Measurements from ENCODE around the gene NOP56. TPM values are rescaled to one million over a fixed set of nuclear protein-coding genes. Genes with fewer than 3 reads are reported as not detected.

NOP56 gene
- total and polyA plus RNA-seq, 9 donors: 62.0 to 207 (median 134) TPM

DNA sequence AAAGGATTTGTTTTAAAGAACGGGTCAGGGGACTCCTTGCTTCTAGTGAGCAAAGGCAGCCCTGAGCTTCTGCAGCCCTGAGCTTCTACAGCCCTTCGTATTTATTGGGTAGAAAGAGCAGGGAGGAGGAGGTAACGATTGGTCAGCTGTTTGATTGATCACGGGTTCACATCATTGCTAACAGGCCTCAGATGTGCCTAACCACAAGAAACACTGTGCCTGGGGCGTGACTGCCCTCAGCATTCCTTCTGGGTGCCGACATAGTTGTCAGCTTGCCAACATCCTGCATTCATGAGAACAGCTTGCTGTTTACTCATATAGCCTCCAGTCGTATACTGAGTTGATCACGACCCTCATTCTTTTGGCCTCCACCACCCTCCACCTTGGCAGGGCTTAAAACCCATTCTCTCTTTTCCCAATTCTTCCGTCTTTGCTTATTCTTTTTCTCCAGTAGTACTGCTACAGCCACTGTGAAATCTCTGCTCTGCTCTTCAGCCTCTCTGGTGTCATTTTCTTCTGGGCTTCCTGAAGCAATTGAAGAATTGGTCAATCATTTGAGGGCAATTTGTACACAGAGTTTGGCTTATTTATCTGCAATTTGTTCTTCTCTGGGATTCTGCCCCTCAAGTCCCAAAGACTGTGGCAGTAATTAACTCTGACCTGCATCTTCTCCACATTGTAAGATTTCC, 25.4 kb upstream of the NOP56 start:
- no peaks in the 10 kb centered on the region for H3K9me3 ChIP-seq
- H3K27ac ChIP-seq: no peak overlapping the region
- TF ChIP-seq POLR2A (IDR thresholded peaks at IDR 0.05) (no peak), EP300 (IDR thresholded peaks at IDR 0.05) (no peak)
- TF ChIP-seq, protein P1, sequence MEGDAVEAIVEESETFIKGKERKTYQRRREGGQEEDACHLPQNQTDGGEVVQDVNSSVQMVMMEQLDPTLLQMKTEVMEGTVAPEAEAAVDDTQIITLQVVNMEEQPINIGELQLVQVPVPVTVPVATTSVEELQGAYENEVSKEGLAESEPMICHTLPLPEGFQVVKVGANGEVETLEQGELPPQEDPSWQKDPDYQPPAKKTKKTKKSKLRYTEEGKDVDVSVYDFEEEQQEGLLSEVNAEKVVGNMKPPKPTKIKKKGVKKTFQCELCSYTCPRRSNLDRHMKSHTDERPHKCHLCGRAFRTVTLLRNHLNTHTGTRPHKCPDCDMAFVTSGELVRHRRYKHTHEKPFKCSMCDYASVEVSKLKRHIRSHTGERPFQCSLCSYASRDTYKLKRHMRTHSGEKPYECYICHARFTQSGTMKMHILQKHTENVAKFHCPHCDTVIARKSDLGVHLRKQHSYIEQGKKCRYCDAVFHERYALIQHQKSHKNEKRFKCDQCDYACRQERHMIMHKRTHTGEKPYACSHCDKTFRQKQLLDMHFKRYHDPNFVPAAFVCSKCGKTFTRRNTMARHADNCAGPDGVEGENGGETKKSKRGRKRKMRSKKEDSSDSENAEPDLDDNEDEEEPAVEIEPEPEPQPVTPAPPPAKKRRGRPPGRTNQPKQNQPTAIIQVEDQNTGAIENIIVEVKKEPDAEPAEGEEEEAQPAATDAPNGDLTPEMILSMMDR (IDR thresholded peaks at IDR 0.05): no peak
- intact Hi-C loops (cut with DNase I): no loop called here
- 67 to 78% (median 73%) methylated on average over 9 of the region's 9 CpGs for WGBS, 3 donors
- H3K27me3 ChIP-seq: no peaks in the 10 kb centered on the region
- no peak overlapping the region for H3K4me3 ChIP-seq
- no peak for DNase-seq
- no peaks in the 10 kb centered on the region for H3K36me3 ChIP-seq
- no peaks in the 10 kb centered on the region for H3K4me1 ChIP-seq (ENCODE audit: insufficient read depth)

DNA sequence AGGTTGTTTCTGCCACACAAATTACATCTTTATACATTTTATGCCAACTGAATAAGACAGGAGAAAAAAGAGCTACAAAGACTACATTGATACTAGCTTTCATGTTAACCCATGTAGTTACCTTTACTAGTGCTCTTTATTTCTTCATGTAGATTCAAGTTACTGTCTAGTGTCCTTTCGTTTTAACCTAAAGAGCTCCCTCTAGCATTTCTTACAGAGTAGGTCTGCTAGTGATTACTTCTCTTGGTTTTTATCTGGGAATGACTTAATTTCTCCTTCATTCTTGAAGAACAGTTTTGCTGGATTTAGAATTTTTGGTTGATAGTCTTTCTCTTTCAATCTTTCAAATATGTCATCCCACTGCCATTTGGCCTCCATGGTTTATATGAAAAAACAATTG, 21.2 kb upstream of the NOP56 start:
- Histone ChIP-seq H3K4me3 (no peak overlapping the region), H3K27me3 (no peaks in the 10 kb centered on the region), H3K4me1 (ENCODE audit: insufficient read depth) (no peaks in the 10 kb centered on the region), H3K36me3 (no peaks in the 10 kb centered on the region), H3K27ac (no peak overlapping the region), H3K9me3 (no peaks in the 10 kb centered on the region)
- intact Hi-C loops (cut with DNase I): no loop called here
- WGBS, 3 donors: 21 to 39% (median 27%) methylated on average over 1 of the region's 1 CpG
- TF ChIP-seq EP300 (IDR thresholded peaks at IDR 0.05) (no peak), POLR2A (IDR thresholded peaks at IDR 0.05) (no peak)
- TF ChIP-seq, protein P1 (IDR thresholded peaks at IDR 0.05): no peak
- no peak for DNase-seq

DNA sequence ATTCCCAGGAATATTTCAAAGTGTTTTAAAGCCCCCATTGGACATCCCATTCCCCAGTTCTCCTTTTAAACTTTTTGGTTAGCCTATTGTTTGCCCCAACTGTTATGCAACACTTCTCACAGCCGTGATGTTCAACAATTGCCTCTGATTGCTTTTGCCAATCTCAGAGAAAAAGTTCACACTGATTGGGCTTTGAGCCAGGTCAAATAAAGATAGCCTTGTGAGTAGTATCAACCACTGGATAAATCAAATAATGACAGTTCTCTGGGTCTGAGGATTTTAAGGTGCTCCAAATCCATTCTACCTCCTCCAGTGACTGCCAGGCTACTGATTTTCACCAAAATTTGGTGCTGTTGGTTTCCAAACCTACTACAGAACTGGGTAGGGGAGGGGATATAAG, 19.1 kb upstream of the NOP56 start:
- Histone ChIP-seq H3K27me3 (no peaks in the 10 kb centered on the region), H3K9me3 (no peaks in the 10 kb centered on the region), H3K4me1 (ENCODE audit: insufficient read depth) (no peaks in the 10 kb centered on the region), H3K4me3 (no peak overlapping the region), H3K27ac (no peak overlapping the region), H3K36me3 (no peaks in the 10 kb centered on the region)
- TF ChIP-seq, protein P1 (IDR thresholded peaks at IDR 0.05): no peak
- intact Hi-C loops (cut with DNase I): no loop called here
- DNase-seq: no peak
- WGBS, 3 donors: 0 to 9% (median 7%) methylated on average over 1 of the region's 1 CpG

DNA sequence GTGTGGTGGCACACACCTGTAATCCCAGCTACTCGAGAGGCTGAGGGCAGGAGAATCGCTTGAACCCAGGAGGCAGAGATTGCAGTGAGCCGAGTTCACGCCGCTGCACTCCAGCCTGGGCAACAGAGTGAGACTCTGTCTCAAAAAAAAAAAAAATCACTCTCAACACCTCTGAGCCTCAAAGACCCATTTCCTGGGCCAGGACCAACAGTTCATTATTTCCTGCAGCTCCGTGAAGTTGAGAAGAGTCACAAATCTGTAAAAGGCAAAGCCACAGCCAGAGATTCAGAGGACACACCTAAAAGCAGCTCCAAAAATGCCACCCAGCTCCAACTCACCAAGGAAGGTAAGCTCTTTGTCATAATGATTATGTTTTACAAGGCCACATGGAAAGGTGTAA, 15.2 kb upstream of the NOP56 start:
- 80 to 84% (median 84%) methylated on average over 6 of the region's 6 CpGs for WGBS, 3 donors
- no peak overlapping the region for H3K4me3 ChIP-seq
- no peaks in the 10 kb centered on the region for H3K36me3 ChIP-seq
- H3K9me3 ChIP-seq: no peaks in the 10 kb centered on the region
- H3K4me1 ChIP-seq (ENCODE audit: insufficient read depth): no peaks in the 10 kb centered on the region
- intact Hi-C loops (cut with DNase I): no loop called here
- no peak overlapping the region for H3K27ac ChIP-seq
- TF ChIP-seq, protein P1 (IDR thresholded peaks at IDR 0.05): no peak
- no peak for TF ChIP-seq EP300 (IDR thresholded peaks at IDR 0.05)
- TF ChIP-seq POLR2A (IDR thresholded peaks at IDR 0.05): no peak
- DNase-seq: no peak
- H3K27me3 ChIP-seq: no peaks in the 10 kb centered on the region
